Measurements from ENCODE around the gene SEMG2.

Gene SEMG2

GRCh38 chr20:45229264-45230056 is 8.3 kb downstream of the SEMG2 start:
- DNase-seq = no peak

GRCh38 chr20:45230631-45231030 is 9.5 kb downstream of the SEMG2 start:
- no peak for DNase-seq

- no peak for DNase-seq
These were observed 14.8 kb downstream of the SEMG2 start for GRCh38 chr20:45235995-45236394.

- no peak for DNase-seq
These were observed 17.0 kb downstream of the SEMG2 start for GRCh38 chr20:45238139-45238538.

DNA sequence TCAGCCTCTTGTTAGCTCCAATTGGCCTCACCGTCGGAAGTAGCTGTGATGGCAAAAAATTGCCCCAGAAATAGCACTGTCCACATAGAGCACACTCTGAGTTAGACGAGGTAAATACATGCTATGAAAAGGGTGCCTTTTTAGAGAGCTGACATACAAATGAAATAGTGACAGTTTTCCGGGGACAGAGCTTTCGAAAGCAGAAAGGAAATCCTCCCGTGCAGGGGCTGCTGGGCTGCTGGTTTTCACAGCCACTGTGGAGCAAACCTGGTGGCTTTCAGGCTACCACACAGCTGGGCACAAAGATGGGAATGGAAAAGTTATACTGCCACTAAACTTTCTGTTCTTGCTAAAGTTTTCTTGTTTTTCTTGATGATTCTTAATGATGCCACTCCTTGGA is 24.9 kb downstream of the SEMG2 start:
- no peak for DNase-seq

DNA sequence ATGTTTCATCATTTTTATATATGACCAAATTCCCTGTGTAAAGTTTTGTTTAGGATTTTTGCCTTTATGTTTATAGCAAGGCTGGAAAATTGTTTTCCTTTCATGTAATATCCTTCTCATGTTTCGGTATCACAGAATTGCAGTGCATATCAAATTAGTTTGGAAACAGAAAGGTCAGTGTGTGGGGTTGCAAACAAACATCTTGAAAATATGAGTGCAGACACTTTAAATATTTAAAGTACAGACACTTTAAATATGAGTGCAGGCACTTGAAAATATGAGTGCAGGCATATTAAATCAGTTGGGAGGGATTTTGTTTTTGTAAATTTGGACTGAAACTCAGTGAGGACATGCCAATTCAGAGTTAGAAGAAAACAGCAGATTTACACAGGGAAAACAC is 26.7 kb downstream of the SEMG2 start:
- DNase-seq = no peak

GRCh38 chr20:45248609-45249008 is 27.4 kb downstream of the SEMG2 start:
- no peak for DNase-seq

DNA sequence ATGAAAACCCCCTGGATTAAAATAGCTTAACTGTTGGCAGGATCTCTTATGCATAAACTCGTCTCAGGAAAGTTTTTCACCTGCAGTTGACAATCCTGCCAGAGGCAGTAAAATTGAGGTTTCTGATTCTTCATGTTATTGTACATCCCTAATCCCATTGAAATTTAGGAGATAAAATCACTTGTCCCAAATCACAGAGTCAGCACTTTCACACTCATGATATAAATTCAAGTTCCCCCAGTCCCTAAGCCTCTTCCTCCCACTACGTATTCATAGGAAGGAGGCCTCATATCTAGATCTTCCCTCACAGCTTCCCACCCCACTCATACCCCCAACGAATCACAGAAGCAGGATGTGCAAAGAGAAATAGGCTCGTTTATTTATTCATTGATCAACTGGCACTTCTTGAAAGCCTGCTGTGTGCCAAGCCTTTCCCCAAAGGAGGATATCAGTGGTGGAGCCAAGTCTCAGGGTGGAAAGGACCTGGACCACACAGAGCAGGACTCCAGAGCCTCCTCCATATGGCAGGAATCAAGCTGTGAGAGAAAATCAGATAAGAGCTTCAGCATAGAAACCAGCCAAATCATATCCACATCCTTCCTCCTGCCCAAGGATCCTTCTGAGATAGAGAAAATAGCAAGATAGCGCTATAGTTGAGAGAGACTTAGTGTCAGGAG is 30.8 kb downstream of the SEMG2 start:
- no peak for DNase-seq

DNA sequence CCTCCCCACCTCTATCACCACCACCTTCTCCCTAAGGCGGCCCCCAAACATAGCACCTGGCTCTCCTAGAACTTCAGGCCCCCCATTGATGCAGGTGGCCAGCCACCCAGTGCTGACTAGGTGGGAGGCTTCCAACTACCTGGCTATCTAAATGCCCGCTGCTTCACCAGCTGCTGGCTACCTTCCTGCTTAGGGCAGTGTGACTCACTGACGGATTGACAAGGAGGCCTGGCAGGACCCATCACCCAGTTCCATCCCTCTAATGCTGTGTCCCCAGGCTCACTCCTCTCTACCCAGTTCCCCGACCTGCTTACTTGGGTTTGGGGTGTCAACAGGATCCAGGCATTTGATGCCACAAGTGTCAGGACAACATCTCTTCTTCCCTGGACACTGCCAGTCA is 32.1 kb downstream of the SEMG2 start:
- no peak for DNase-seq

- DNase-seq = no peak
These were observed 33.5 kb downstream of the SEMG2 start, which contains the start of gene SLPI for GRCh38 chr20:45254383-45255262. SLPI (minus strand) TSS chr20:45254564; CDS start chr20:45254543, 21 bp downstream.

- no peak for DNase-seq
These were observed 36.0 kb downstream of the SEMG2 start for GRCh38 chr20:45257161-45257560.

- no peak for DNase-seq
These were observed 36.5 kb downstream of the SEMG2 start for GRCh38 chr20:45257711-45258110.

DNA sequence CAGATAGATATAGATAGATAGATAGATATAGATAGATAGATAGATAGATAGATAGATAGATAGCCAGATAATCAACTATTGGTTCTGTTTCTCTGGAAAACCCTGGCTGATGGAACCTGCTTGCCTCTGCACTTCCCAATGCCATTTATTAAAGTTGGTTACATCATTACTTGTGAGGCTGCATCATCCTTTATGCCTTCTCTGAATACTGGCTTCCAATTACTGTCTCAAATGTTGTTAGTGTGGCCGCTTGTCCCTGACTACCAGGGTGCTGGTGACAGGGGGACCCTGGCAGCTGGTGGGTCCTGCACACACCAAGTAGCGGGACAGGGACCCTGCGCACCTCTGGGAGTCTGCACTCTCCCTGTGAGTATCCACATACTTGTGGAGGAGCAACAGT is 37.1 kb downstream of the SEMG2 start:
- no peak for DNase-seq

DNA sequence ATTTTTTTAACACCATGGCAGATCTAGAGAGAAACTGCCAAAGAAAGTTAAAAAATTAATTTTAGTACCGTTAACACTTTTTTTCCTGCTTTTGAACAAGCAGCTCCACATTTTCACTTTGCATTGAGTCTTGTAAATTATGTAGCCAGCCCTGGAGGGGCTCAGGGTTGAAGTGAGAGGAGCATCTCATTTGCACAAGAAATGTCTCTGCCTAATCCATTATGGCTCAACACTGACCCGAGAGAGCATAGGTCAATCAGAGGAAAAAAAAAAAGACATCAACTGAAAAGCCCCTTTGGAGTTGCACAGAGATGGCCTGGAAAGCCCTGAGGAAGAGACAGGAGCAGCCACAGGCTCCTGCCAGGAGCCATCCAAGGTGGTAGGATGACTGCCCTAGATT is 37.5 kb downstream of the SEMG2 start:
- no peak for DNase-seq

DNA sequence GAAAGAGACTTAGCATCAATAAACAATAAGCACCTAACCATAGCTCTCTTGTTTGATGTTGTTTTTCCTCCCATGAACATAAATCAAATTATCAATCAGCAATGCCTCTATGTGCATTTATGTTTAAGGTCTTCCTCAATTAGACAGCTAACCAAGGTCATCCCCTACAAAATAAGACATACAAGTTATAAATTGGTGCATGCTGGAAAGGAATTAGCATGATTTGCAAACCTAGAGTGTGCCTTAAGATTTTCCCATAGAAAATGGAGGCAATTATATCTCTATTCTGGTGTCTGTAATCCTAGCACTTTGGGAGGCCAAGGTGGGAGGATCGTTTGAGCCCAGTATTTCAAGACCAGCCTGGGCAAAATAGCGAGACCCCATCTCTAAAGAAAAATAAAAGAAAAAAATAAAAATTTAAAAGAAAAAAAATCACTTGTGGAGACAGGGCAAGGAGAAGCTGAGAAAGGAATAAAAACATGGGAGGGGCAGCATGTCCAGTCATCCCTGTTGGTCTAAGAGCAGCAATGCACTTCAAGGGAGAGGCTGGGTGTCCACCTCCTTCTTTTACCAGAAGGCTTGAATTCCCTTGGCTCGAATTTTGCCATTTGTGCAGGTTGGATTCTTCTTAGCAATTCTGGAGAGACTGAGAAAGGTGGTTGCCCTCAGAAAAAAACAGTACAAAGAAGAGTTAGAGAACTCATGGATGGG is 42.5 kb downstream of the SEMG2 start:
- DNase-seq = no peak

DNA sequence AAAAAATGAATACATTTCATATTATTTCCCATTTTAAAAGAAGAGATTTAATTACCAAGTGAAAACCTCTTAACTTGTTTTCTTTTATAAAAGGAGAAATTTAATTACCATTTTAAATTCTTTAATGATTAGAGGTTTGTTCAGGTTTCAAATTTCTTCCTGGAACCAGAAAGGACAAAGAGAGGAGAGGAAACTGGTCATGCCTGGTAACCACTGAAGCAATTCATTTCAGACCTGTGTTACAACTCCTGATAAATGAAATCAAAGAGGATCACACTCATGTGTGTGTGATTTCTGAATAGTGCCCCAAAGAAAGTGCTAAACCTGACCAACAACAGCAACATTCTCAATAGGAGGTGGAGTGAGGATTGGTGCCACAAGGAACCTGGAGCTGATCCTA is 45.8 kb downstream of the SEMG2 start:
- no peak for DNase-seq

DNA sequence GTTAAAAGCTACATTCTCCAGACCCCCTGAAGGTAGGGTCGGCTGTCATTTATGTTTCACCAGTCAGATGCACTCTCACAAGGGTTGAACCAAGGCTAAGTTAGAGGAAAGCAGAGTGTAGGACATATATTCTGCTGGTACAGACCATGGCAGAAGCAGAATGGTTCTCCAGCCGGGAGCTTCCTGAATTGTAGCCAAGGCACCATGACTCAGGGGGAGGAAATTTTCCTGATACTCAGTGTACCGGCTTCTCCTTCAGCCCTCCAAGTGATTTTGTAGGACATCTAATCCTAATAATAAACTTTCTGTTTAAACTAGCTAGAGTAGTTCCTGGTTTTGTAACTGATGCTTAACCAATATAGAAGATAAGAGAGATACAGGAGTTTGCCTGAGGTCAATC is 47.4 kb downstream of the SEMG2 start:
- DNase-seq = no peak

DNA sequence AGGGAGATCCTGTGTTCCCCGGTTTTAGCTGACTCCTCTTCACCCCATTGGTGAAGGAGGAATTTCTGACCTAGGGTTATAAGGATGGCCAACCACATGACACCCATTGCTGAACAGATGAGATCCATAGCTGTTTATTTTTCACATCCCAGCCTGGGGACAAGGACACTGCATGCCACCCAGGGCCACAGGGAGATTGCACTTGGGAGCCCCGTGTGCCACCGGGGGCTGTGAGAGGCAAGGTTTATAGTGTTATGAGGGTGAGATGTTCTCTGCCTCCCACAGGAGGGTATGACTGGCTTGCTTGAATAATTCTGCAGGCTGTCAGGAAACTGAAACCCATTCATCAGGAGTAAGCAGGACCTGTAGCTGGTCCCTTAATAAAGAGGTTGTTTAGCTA is 47.9 kb downstream of the SEMG2 start:
- no peak for DNase-seq

- no peak for DNase-seq
These were observed 48.6 kb downstream of the SEMG2 start for GRCh38 chr20:45269754-45270270.
